ENCODE measurements around the gene KRT8. TPM values are rescaled to one million over a fixed set of nuclear protein-coding genes. Genes with fewer than 3 reads are reported as not detected.

Gene KRT8
- total and polyA plus RNA-seq, 2 of the 13 experiments (the other 11 are each of a cell fraction or from before 2014, with no cell fraction given) = 498 to 718 TPM

- H2AFZ ChIP-seq (ENCODE audit: low read length) = no peak overlapping the region
- POLR2A ChIA-PET = interaction anchor here (0.6 to 10.5 kb wide), 4 partner anchors 15 to 90 kb away, joined by 3 to 465 read pairs (median 176); partner anchors contain the start of genes EIF4B, KRT18 and KRT8
- 38% methylated on average over 1 of the region's 1 CpG for WGBS (ENCODE audit: low lambda C conversion rate)
- no peaks in the 10 kb centered on the region for H3K79me2 ChIP-seq (ENCODE audit: insufficient read depth, low read length)
- peak overlapping the region; percentile 56 for H3K27ac ChIP-seq (ENCODE audit: extremely low read length, insufficient read depth, low read length)
- no TSS peak for BruUV-seq (replicated peaks)
- H3K27me3 ChIP-seq (ENCODE audit: control insufficient read depth in 1 of 2, insufficient read depth in 2 of 2, low read length in 2 of 2) = no peaks in the 10 kb centered on the region
- H3K4me3 ChIP-seq (replicated peaks in 1 of 3; ENCODE audit: insufficient read depth in 1 of 3, low read depth in 2 of 3, low read length in 3 of 3) = no peak overlapping the region
- H3K9me3 ChIP-seq (ENCODE audit: low read length) = no peaks in the 10 kb centered on the region
- peak overlapping the region; percentile 49 for H3K4me2 ChIP-seq (ENCODE audit: low read depth, low read length)
- CTCF ChIA-PET (ENCODE audit: low intra/inter-chr PET ratio, low total read pairs) = no interaction called here
- peak overlapping the region; percentile 50 for H3K9ac ChIP-seq (ENCODE audit: insufficient read depth, low read depth, low read length)
- H3K4me1 ChIP-seq (ENCODE audit: insufficient read depth, low read length) = peaks cover 65% of the 10 kb centered on the region
- FAIRE-seq (no peak), DNase-seq (ENCODE audit: low spot score) (no peak), ATAC-seq (no peak)
- H3K36me3 ChIP-seq (replicated peaks in 1 of 2; ENCODE audit: control insufficient read depth in 1 of 2, insufficient read depth in 2 of 2, low read length in 2 of 2) = no peaks in the 10 kb centered on the region
- intact Hi-C loops (cut with micrococcal nuclease; ENCODE audit: unreplicated experiment) = no loop called here
- TF ChIP-seq NR2F1 (CRISPR knock-in tag; IDR thresholded peaks at IDR 0.05) (no peak), ZNF121 (CRISPR knock-in tag; IDR thresholded peaks at IDR 0.05) (peak; percentile 76)
- in situ Hi-C loops (cut with HindIII; ENCODE audit: extremely low pct_ligation_motif_present, low pct_unique_long_range_greater_than_20kb) = no loop called here
- H4K20me1 ChIP-seq (ENCODE audit: insufficient read depth, low read length) = no peaks in the 10 kb centered on the region
These were observed 16.8 kb upstream of the KRT8 start for GRCh38 chr12:52921488-52922165.

DNA sequence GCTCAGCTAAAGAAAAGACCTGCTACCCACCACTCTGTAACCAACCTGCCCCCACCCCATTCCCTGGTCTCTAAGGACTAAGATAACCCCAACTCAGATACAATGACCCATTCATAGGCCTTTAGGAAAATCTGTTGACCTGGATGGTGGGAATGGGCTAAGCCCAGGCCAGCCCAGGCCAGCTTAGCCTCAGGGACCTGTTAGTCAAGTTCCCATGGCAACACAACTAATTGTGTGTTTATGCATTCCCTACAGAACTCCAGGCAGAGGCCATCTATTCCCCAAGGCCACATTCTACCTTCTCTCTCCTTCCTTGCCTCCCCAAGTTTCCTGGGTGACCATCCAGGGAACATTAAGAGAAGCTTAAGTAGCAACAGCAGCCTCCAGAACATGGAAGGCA, 16.1 kb upstream of the KRT8 start:
- Histone ChIP-seq H2AFZ (ENCODE audit: low read length) (no peak overlapping the region), H3K4me2 (ENCODE audit: low read depth, low read length) (peak overlapping the region; percentile 49), H4K20me1 (ENCODE audit: insufficient read depth, low read length) (no peaks in the 10 kb centered on the region), H3K27ac (ENCODE audit: extremely low read length, insufficient read depth, low read length) (peak overlapping the region; percentile 56), H3K4me3 (replicated peaks in 1 of 3; ENCODE audit: insufficient read depth in 1 of 3, low read depth in 2 of 3, low read length in 3 of 3) (no peak overlapping the region), H3K9me3 (ENCODE audit: low read length) (no peaks in the 10 kb centered on the region), H3K36me3 (replicated peaks in 1 of 2; ENCODE audit: control insufficient read depth in 1 of 2, insufficient read depth in 2 of 2, low read length in 2 of 2) (no peaks in the 10 kb centered on the region), H3K4me1 (ENCODE audit: insufficient read depth, low read length) (peaks cover 65% of the 10 kb centered on the region), H3K9ac (ENCODE audit: insufficient read depth, low read depth, low read length) (peak overlapping the region; percentile 53), H3K79me2 (ENCODE audit: insufficient read depth, low read length) (no peaks in the 10 kb centered on the region), H3K27me3 (ENCODE audit: control insufficient read depth in 1 of 2, insufficient read depth in 2 of 2, low read length in 2 of 2) (no peaks in the 10 kb centered on the region)
- DNase-seq (ENCODE audit: low spot score) = peak; percentile 84
- peak; percentile 59 for ATAC-seq
- in situ Hi-C loops (cut with HindIII; ENCODE audit: extremely low pct_ligation_motif_present, low pct_unique_long_range_greater_than_20kb) = no loop called here
- intact Hi-C loops (cut with micrococcal nuclease; ENCODE audit: unreplicated experiment) = no loop called here
- CTCF ChIA-PET (ENCODE audit: low intra/inter-chr PET ratio, low total read pairs) = no interaction called here
- BruUV-seq (replicated peaks) = no TSS peak
- peak; percentile 21 for FAIRE-seq
- POLR2A ChIA-PET = interaction anchor here (7.9 to 10.5 kb wide), 2 partner anchors 14 to 27 kb away, joined by 347 to 465 read pairs; partner anchors contain the start of genes KRT18 and KRT8
- TF ChIP-seq ZNF224 (CRISPR knock-in tag; IDR thresholded peaks at IDR 0.05) = no peak
- peak; percentile 84 for TF ChIP-seq RFX1 (IDR thresholded peaks at IDR 0.05)
- no peak for TF ChIP-seq ZNF441 (CRISPR knock-in tag; IDR thresholded peaks at IDR 0.05; ENCODE audit: borderline replicate concordance)
- TF ChIP-seq MXI1 (IDR thresholded peaks at IDR 0.05; ENCODE audit: borderline replicate concordance, low read depth, low read length) = peak; percentile 44; the same call in 1 of the 3 replicates
- peak; percentile 45 for TF ChIP-seq TEAD3 (CRISPR knock-in tag; optimal IDR thresholded peaks at IDR 0.05; ENCODE audit: borderline replicate concordance)
- 0 out of 2 replicates have a peak, but pooled peaks have one; percentile 12 for TF ChIP-seq FOXO1 (CRISPR knock-in tag; IDR thresholded peaks at IDR 0.05)
- peak; percentile 85 for TF ChIP-seq RFX3 (CRISPR knock-in tag; IDR thresholded peaks at IDR 0.05)
